ENCODE results near the gene CHCHD1. TPM values are rescaled to one million over a fixed set of nuclear protein-coding genes. Genes with fewer than 3 reads are reported as not detected.

Gene CHCHD1
- total RNA-seq, 1 experiment from 2014 or later = 36.6 TPM

- no peak for DNase-seq (ENCODE audit: low read depth, low spot score)
Measured at GRCh38 chr10:73815719-73816030, 33.8 kb downstream of the CHCHD1 start.

GRCh38 chr10:73816917-73817729 lies 35.3 kb downstream of the CHCHD1 start:
- no peaks in the 10 kb centered on the region for H3K9me2 ChIP-seq (ENCODE audit: insufficient read depth)
- no peak for DNase-seq (ENCODE audit: low read depth, low spot score)
- CTCF ChIA-PET = no interaction called here
- no peak overlapping the region for H2AFZ ChIP-seq (ENCODE audit: low read depth, low read length, poor library complexity, severe bottlenecking)
- H3K4me3 ChIP-seq (replicated peaks in 1 of 2; ENCODE audit: low read depth in 1 of 2, low read length in 2 of 2) = no peak overlapping the region
- no peak for ATAC-seq
- H3K4me1 ChIP-seq (ENCODE audit: control insufficient read depth in 1 of 2, insufficient read depth in 2 of 2, low read length in 2 of 2) = peaks cover 3 to 7% of the 10 kb centered on the region in 2 experiments; a peak in 3 of 4 replicates
- peaks cover 12 to 18% of the 10 kb centered on the region in 2 experiments; a peak in 3 of 4 replicates for H3K36me3 ChIP-seq (ENCODE audit: control insufficient read depth in 1 of 2, insufficient read depth in 2 of 2, low read length in 2 of 2)
- no TSS peak for BruUV-seq (replicated peaks)
- no peak overlapping the region for H3K27ac ChIP-seq (ENCODE audit: low read depth, low read length)
- RAD21 ChIA-PET (ENCODE audit: low non-redundant PET in 1 of 2, low total read pairs in 2 of 2, uncharacterized antibody in 2 of 2, unreplicated experiment in 2 of 2) = no interaction called here
- H3K9me3 ChIP-seq (ENCODE audit: control insufficient read depth in 1 of 2, insufficient read depth in 1 of 2, low read depth in 1 of 2, low read length in 2 of 2) = no peaks in the 10 kb centered on the region
- H4K20me1 ChIP-seq (ENCODE audit: insufficient read depth) = no peaks in the 10 kb centered on the region
- no peak overlapping the region for H3K9ac ChIP-seq (ENCODE audit: low read length)
- no peaks in the 10 kb centered on the region for H3K27me3 ChIP-seq (ENCODE audit: insufficient read depth, low read length)
- no peaks in the 10 kb centered on the region for H3K79me2 ChIP-seq (ENCODE audit: insufficient read depth, low read length)
- POLR2A ChIA-PET = no interaction called here
- intact Hi-C loops (cut with micrococcal nuclease) = no loop called here
- H3K4me2 ChIP-seq (ENCODE audit: low read length) = no peak overlapping the region
- TF ChIP-seq ELF1 (IDR thresholded peaks at IDR 0.05; ENCODE audit: borderline replicate concordance, low read depth) (no peak), ZBTB33 (IDR thresholded peaks at IDR 0.05; ENCODE audit: extremely low read depth, insufficient replicate concordance, low read length) (no peak), ZNF274 (IDR thresholded peaks at IDR 0.05; ENCODE audit: low read depth, low read length) (no peak), ZFX (IDR thresholded peaks at IDR 0.05) (no peak), EGR1 (IDR thresholded peaks at IDR 0.05; ENCODE audit: low read depth) (no peak), SP1 (IDR thresholded peaks at IDR 0.05; ENCODE audit: low read depth) (no peak), RAD21 (IDR thresholded peaks at IDR 0.05; ENCODE audit: low read depth) (no peak), ATF3 (IDR thresholded peaks at IDR 0.05) (no peak), EZH2 (IDR thresholded peaks at IDR 0.05) (no peak), EZH2phosphoT487 (IDR thresholded peaks at IDR 0.05; ENCODE audit: borderline replicate concordance) (no peak), POLR2A (IDR thresholded peaks at IDR 0.05; ENCODE audit: borderline replicate concordance, extremely low read depth, insufficient read depth, insufficient read length) (no peak), YY1 (IDR thresholded peaks at IDR 0.05; ENCODE audit: extremely low read depth, insufficient replicate concordance, low read depth, low read length) (no peak), CEBPB (IDR thresholded peaks at IDR 0.05; ENCODE audit: low read depth) (no peak)

More at GRCh38 chr10:73815719-73816030, 33.8 kb downstream of the CHCHD1 start:
- no peak for TF ChIP-seq ELF1 (IDR thresholded peaks at IDR 0.05; ENCODE audit: borderline replicate concordance, low read depth)
- no peak for TF ChIP-seq SRF (IDR thresholded peaks at IDR 0.05; ENCODE audit: low read depth)
- TF ChIP-seq POLR2A (IDR thresholded peaks at IDR 0.05; ENCODE audit: borderline replicate concordance, extremely low read depth, insufficient read depth, insufficient read length) = no peak
- peaks cover 12 to 18% of the 10 kb centered on the region in 2 experiments; a peak in 3 of 4 replicates for H3K36me3 ChIP-seq (ENCODE audit: control insufficient read depth in 1 of 2, insufficient read depth in 2 of 2, low read length in 2 of 2)
- no peaks in the 10 kb centered on the region for H4K20me1 ChIP-seq (ENCODE audit: insufficient read depth)
- ChIA-PET CTCF (no interaction called here), POLR2A (no interaction called here), RAD21 (ENCODE audit: low non-redundant PET in 1 of 2, low total read pairs in 2 of 2, uncharacterized antibody in 2 of 2, unreplicated experiment in 2 of 2) (no interaction called here)
- H3K9me3 ChIP-seq (ENCODE audit: control insufficient read depth in 1 of 2, insufficient read depth in 1 of 2, low read depth in 1 of 2, low read length in 2 of 2) = no peaks in the 10 kb centered on the region
- H2AFZ ChIP-seq (ENCODE audit: low read depth, low read length, poor library complexity, severe bottlenecking) = no peak overlapping the region
- no peaks in the 10 kb centered on the region for H3K9me2 ChIP-seq (ENCODE audit: insufficient read depth)
- H3K4me1 ChIP-seq (ENCODE audit: control insufficient read depth in 1 of 2, insufficient read depth in 2 of 2, low read length in 2 of 2) = peaks cover 4 to 11% of the 10 kb centered on the region in 2 experiments; a peak in 3 of 4 replicates
- H3K4me2 ChIP-seq (ENCODE audit: low read length) = no peak overlapping the region
- H3K4me3 ChIP-seq (replicated peaks in 1 of 2; ENCODE audit: low read depth in 1 of 2, low read length in 2 of 2) = no peak overlapping the region
- BruUV-seq (replicated peaks) = no TSS peak
- no peak overlapping the region for H3K9ac ChIP-seq (ENCODE audit: low read length)
- no peaks in the 10 kb centered on the region for H3K79me2 ChIP-seq (ENCODE audit: insufficient read depth, low read length)
- no peaks in the 10 kb centered on the region for H3K27me3 ChIP-seq (ENCODE audit: insufficient read depth, low read length)
- H3K27ac ChIP-seq (ENCODE audit: low read depth, low read length) = no peak overlapping the region
- no peak for ATAC-seq
- intact Hi-C loops (cut with micrococcal nuclease) = no loop called here
